HEK293 (cell line): ENCODE results near the gene FSD2.

ENCODE experiments used
- CTCF ChIA-PET: fragments of 350-600 bp; formaldehyde crosslinking; extraction: SDS; loops from one replicate; lab custom pipeline; 2021; ENCODE audit warnings: antibody characterized with exemption; lab: Yijun Ruan, JAX
- POLR2A ChIA-PET: fragments of 300-600 bp; formaldehyde crosslinking; extraction: SDS; loops from one replicate; lab custom pipeline; 2020; ENCODE audit warnings: antibody characterized with exemption, inconsistent platforms; lab: Yijun Ruan, JAX
- H3K27ac ChIP-seq: fragments of 200-500 bp; sonication (Bioruptor generic); 2 replicates; pipeline ENCODE4 v1.5.1; 2014; ENCODE audit warnings: low read depth, low read length, control low read depth, inconsistent platforms; ENCODE audit errors: extremely low read depth
- H3K36me3 ChIP-seq, 2 experiments: fragments of 200-500 bp in 1 of 2; sonication (Bioruptor generic) in 1 of 2; 1 replicate in 1 of 2; 2 replicates in 1 of 2; pipeline ENCODE4 v1.5.1; 2014 to 2017; ENCODE audit warnings: inconsistent platforms in 2 of 2, low read length in 2 of 2; ENCODE audit not compliant: control insufficient read depth in 2 of 2, insufficient read depth in 1 of 2
- H3K4me1 ChIP-seq: fragments of 200-500 bp; sonication (Bioruptor generic); 2 replicates; pipeline ENCODE4 v1.5.1; 2014; ENCODE audit warnings: mild to moderate bottlenecking, low read length, inconsistent platforms; ENCODE audit not compliant: control insufficient read depth, insufficient read depth
- H3K4me3 ChIP-seq: 2 replicates; pipeline ENCODE4 v1.5.1; 2011; ENCODE audit warnings: low read depth, mild to moderate bottlenecking, control low read depth, low read length, moderate library complexity
- H3K9me3 ChIP-seq: fragments of 200-500 bp; sonication (Bioruptor generic); 2 replicates; pipeline ENCODE4 v1.5.1; 2014; ENCODE audit warnings: low read depth, low read length, inconsistent platforms; ENCODE audit not compliant: control insufficient read depth, insufficient read depth
- ATF2 ChIP-seq: fragments of 450-650 bp; formaldehyde crosslinking; IDR thresholded peaks from 2 replicates; pipeline ENCODE4 v1.5.1; 2016; ENCODE audit warnings: missing biosample characterization, missing genetic modification characterization, low read depth
- CTCF ChIP-seq: fragments of 450-650 bp; formaldehyde crosslinking; IDR thresholded peaks from 2 replicates; pipeline ENCODE4 v1.5.1; 2016; ENCODE audit warnings: missing biosample characterization, missing genetic modification characterization
- KLF17 ChIP-seq: fragments of 450-650 bp; formaldehyde crosslinking; IDR thresholded peaks from 2 replicates; pipeline ENCODE4 v1.5.1; 2016; ENCODE audit warnings: missing biosample characterization, missing genetic modification characterization
- PRDM10 ChIP-seq: fragments of 450-650 bp; formaldehyde crosslinking; IDR thresholded peaks from 2 replicates; pipeline ENCODE4 v1.5.1; 2016; ENCODE audit warnings: missing biosample characterization, missing genetic modification characterization
- PRDM4 ChIP-seq: fragments of 450-650 bp; formaldehyde crosslinking; IDR thresholded peaks from 2 replicates; pipeline ENCODE4 v1.5.1; 2017; ENCODE audit warnings: missing biosample characterization, missing genetic modification characterization
- SCRT1 ChIP-seq: fragments of 450-650 bp; formaldehyde crosslinking; IDR thresholded peaks from 2 replicates; pipeline ENCODE4 v1.5.1; 2016; ENCODE audit warnings: missing biosample characterization, missing genetic modification characterization, borderline replicate concordance
- SP3 ChIP-seq: fragments of 450-650 bp; formaldehyde crosslinking; IDR thresholded peaks from 2 replicates; pipeline ENCODE4 v1.5.1; 2016; ENCODE audit warnings: missing biosample characterization, missing genetic modification characterization
- TRIM28 ChIP-seq: IDR thresholded peaks from 2 replicates; pipeline ENCODE4 v1.6.1; 2011; ENCODE audit warnings: low read length, control low read depth, borderline replicate concordance
- ZBTB8A ChIP-seq: fragments of 450-650 bp; formaldehyde crosslinking; IDR thresholded peaks from 2 replicates; pipeline ENCODE4 v1.5.1; 2016; ENCODE audit warnings: missing biosample characterization, missing genetic modification characterization
- ZFP41 ChIP-seq: fragments of 450-650 bp; formaldehyde crosslinking; IDR thresholded peaks from 2 replicates; pipeline ENCODE4 v1.5.1; 2016; ENCODE audit warnings: missing biosample characterization, missing genetic modification characterization, borderline replicate concordance
- ZIC2 ChIP-seq: fragments of 450-650 bp; formaldehyde crosslinking; IDR thresholded peaks from 2 replicates; pipeline ENCODE4 v1.5.1; 2016; ENCODE audit warnings: missing biosample characterization, missing genetic modification characterization
- ZNF214 ChIP-seq: fragments of 450-650 bp; formaldehyde crosslinking; IDR thresholded peaks from 2 replicates; pipeline ENCODE4 v1.5.1; 2017; ENCODE audit warnings: missing biosample characterization, mild to moderate bottlenecking, missing genetic modification characterization, borderline replicate concordance
- ZNF362 ChIP-seq: fragments of 450-650 bp; formaldehyde crosslinking; IDR thresholded peaks from 2 replicates; pipeline ENCODE4 v1.5.1; 2016; ENCODE audit warnings: missing biosample characterization, missing genetic modification characterization
- ZNF423 ChIP-seq: fragments of 450-650 bp; formaldehyde crosslinking; IDR thresholded peaks from 2 replicates; pipeline ENCODE4 v1.5.1; 2016; ENCODE audit warnings: missing biosample characterization, missing genetic modification characterization
- ZNF513 ChIP-seq: fragments of 450-650 bp; IDR thresholded peaks from 2 replicates; pipeline ENCODE4 v1.5.1; 2018; ENCODE audit warnings: missing biosample characterization, missing genetic modification characterization
- ZNF521 ChIP-seq: fragments of 450-650 bp; formaldehyde crosslinking; IDR thresholded peaks from 2 replicates; pipeline ENCODE4 v1.5.1; 2017; ENCODE audit warnings: missing biosample characterization, mild to moderate bottlenecking, missing genetic modification characterization
- ZNF610 ChIP-seq: fragments of 450-650 bp; formaldehyde crosslinking; IDR thresholded peaks from 2 replicates; pipeline ENCODE4 v1.5.1; 2016; ENCODE audit warnings: missing biosample characterization, missing genetic modification characterization, borderline replicate concordance
- ZNF670 ChIP-seq: fragments of 450-650 bp; formaldehyde crosslinking; IDR thresholded peaks from 2 replicates; pipeline ENCODE4 v1.5.1; 2016; ENCODE audit warnings: missing biosample characterization, missing genetic modification characterization, low read depth
- ZSCAN30 ChIP-seq: fragments of 450-650 bp; IDR thresholded peaks from 2 replicates; pipeline ENCODE4 v1.5.1; 2018; ENCODE audit warnings: missing biosample characterization, mild to moderate bottlenecking, missing genetic modification characterization, moderate library complexity

The FSD2 gene

GRCh38 chr15:82851981-82852511 lies 46.2 kb upstream of the FSD2 start (continued):
- TF ChIP-seq KLF17 (tag by site-specific recombination) = no peak
- TF ChIP-seq ZNF423 (tag by site-specific recombination) = no peak
- TF ChIP-seq ZNF670 = no peak
- no peak for TF ChIP-seq ZNF610 (tag by site-specific recombination)
- no peak for TF ChIP-seq ZNF513 (tag by site-specific recombination)
- TF ChIP-seq ZBTB8A = no peak
- no peak for TF ChIP-seq ZFP41 (tag by site-specific recombination)
- no peak for TF ChIP-seq PRDM4
- TF ChIP-seq, all 188 proteins: peak for 0

- H3K36me3 ChIP-seq = peaks cover 5 to 59% of the 10 kb centered on the region in 2 experiments; a peak in 1 of 3 replicates
- H3K4me3 ChIP-seq = no peak overlapping the region
- POLR2A ChIA-PET = no interaction called here
- H3K9me3 ChIP-seq = no peaks in the 10 kb centered on the region
- CTCF ChIA-PET = interaction anchor here (0.7 to 5.0 kb wide), 3 partner anchors 13 to 161 kb away, joined by 3 to 54 read pairs (median 9); partner anchors contain the start of gene C15orf40
- H3K4me1 ChIP-seq = 0 out of 2 replicates have a peak, but pooled peaks cover 3% of the 10 kb centered on the region
- no peak overlapping the region for H3K27ac ChIP-seq
- TF ChIP-seq CTCF (tag by site-specific recombination) = no peak
- TF ChIP-seq ZNF610 (tag by site-specific recombination) = no peak
- TF ChIP-seq ZNF423 (tag by site-specific recombination) = no peak
- TF ChIP-seq SCRT1 (tag by site-specific recombination) = no peak
- no peak for TF ChIP-seq TRIM28
- no peak for TF ChIP-seq ZNF521
- TF ChIP-seq ATF2 (tag by site-specific recombination) = no peak
- no peak for TF ChIP-seq ZNF214 (tag by site-specific recombination)
- TF ChIP-seq SP3 (tag by site-specific recombination) = no peak
- TF ChIP-seq ZNF362 (tag by site-specific recombination) = no peak
- no peak for TF ChIP-seq PRDM10 (tag by site-specific recombination)
- no peak for TF ChIP-seq ZIC2
- no peak for TF ChIP-seq ZNF513 (tag by site-specific recombination)
- no peak for TF ChIP-seq ZSCAN30 (tag by site-specific recombination)
Observed at GRCh38 chr15:82851306-82851850, 45.5 kb upstream of the FSD2 start.
